ENCODE results near the gene A3GALT2.
"Not testable (repeated sequence)": the region's sequence is repeated elsewhere in the genome, so short reads cannot be mapped to it uniquely, and the experiment has no call there.

The A3GALT2 gene

DNA sequence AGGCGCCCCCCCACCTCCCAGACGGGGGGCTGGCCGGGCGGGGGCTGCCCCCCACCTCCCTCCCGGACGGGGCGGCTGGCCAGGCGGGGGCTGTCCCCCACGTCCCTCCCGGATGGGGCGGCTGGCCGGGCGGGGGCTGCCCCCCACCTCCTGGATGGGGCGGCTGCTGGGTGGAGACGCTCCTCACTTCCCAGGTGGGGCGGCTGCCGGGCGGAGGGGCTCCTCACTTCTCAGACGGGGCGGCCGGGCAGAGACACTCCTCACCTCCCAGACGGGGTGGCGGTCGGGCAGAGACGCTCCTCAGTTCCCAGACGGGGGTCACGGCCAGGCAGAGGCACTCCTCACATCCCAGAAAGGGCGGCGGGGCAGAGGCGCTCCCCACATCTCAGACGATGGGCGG is 11.5 kb downstream of the A3GALT2 start:
- not testable (repeated sequence) for DNase-seq

DNA sequence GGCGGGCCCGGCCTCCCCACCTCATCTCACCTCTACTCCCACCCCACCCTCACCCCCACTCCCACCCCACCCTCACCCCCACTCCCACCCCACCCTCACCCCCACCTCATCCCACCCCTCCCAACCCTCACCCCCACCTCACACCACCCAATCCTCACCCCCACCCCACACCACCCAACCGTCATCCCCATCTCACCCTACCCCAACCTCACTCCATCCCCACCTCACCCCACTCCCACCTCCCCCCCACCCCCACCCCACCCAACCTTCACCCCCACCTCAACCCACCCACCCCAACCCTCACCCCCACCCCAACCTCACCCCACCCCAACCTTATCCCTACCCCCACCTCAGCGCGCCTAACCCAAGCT is 13.4 kb downstream of the A3GALT2 start:
- DNase-seq, result no peak

DNA sequence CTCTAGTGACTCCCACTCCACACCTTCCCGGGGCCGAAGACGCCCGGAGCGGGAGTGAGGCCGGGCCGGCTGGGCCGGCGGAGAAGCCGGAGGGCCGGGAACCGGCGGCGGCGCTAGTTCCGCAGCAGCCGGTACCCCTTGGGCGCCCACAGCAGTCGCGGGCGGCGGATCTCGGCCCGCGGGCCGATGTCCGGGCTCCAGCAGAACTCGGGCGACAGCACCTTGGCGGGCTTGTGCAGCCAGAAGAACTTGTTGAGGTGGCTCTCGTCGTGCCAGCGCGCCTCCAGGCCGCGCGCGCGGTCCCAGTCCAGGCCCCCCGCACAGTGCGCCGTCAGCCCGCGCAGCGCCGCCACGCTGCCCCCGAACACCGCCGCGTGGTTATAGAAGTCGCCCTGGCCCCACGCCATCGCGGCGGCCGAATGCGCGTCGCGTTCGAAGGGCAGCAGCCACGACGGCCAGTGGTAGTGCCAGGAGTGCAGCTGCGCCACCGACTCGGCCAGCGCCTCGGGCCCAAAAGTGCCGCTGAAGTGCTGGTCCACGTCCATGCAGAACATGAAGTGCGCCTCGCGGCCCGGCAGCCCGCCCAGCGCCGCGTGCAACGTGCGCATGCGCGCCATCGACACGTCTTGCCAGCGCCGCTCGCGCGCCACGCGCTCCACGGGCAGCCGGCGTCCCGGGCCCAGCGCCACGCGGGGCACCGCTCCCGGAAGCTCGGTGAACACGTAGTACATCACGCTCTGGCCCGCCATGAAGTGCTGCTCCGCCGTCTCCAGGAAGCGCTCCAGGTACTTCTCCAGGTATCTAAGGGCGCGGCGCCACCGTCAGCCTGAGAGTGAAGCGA is 14.0 kb downstream of the A3GALT2 start:
- no peak for DNase-seq

- no peak for DNase-seq
Observed at GRCh38 chr1:33305816-33306652, 14.9 kb downstream of the A3GALT2 start.

GRCh38 chr1:33305016-33305415 is 15.9 kb downstream of the A3GALT2 start:
- no peak for DNase-seq

- no peak for DNase-seq
Observed at GRCh38 chr1:33302325-33302724, 18.6 kb downstream of the A3GALT2 start.

DNA sequence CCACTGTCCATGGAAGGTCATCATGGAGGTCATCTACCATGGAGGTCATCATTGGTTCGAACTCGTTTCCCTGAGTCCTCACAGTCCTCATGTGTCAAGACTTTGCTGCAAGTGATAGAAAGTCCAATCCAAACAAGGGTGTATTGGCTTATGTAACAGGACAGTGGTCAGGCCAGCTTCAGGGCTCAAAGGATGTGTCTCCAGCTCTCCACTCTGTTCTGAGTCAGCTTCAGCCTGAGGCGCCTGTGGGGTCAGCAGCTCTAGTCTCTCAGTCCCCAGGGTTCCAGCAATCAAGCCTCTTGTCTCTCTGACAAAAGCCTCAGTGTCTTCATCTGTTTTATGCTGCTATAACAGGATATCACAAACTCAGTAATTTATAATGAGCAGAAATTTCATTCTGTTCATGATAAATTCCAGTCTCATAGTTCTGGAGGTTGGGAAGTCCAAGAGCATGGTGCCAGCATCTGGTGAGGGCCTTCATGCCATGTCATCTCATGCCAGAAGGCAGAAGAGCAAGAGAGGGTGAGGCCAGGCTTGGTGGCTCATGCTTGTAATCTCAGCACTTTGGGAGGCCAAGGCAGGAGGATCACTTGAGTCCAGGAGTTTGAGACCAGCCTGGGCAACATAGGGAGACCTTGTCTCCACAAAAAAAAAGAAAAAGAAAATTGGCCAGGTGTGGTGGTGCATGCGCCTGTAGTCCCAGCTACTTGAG is 19.5 kb downstream of the A3GALT2 start:
- no peak for DNase-seq

DNA sequence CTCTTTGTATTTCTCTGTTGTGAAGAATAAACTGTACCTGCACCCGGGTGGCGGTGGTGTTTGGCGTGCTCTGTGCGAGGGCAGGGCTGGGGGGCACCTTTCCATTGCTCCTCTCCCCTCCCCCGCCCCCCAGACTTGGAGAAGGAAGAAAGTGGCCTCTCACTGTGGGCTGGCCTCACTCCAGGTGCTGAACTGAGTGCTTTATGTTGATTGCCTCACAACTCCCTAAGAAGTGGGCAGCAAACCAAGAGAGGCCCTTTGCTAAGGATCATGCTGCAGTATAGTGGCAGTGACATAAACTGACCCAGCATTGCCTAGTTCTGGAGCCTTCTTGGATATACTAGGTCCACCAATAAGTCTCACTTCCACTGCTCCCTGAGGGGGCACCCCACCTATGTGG is 20.2 kb downstream of the A3GALT2 start:
- DNase-seq, result no peak

DNA sequence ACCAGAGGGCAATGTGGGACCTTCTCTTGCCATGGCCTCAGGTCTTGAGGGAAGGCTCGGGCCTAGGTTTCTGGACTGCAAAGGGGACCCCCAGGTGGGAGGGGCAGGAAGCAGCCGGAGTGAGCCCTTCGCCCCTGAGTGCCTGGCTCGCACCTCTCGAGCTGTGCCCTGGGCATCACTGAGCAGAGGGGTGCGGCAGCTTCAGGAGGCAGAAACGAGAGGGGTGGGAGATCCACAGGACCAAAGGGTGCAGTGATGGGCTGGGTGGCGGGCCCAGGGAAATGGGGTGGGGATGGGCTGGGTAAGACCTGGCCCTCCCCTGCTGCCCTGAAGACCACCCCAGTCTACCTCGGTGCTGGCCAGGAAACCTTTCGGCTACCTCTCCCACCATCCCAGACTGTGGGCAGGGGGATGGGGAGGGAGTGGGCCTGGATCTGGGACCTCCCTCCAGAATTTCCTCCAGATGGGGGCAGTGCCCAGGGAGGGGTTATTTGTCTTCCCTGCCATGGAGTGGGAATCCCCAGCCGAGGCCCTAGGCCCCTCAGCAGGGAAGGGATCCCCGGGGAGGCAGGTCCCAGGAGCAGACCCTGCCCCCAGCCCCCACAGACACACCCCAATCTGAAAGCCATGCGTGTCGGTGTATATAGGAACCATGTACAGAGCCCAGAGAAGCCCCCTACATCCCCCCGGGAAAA is 21.3 kb downstream of the A3GALT2 start:
- no peak for DNase-seq

- peak; percentile 36 to 52 for DNase-seq
Observed at GRCh38 chr1:33298623-33299277, 22.1 kb downstream of the A3GALT2 start.

DNA sequence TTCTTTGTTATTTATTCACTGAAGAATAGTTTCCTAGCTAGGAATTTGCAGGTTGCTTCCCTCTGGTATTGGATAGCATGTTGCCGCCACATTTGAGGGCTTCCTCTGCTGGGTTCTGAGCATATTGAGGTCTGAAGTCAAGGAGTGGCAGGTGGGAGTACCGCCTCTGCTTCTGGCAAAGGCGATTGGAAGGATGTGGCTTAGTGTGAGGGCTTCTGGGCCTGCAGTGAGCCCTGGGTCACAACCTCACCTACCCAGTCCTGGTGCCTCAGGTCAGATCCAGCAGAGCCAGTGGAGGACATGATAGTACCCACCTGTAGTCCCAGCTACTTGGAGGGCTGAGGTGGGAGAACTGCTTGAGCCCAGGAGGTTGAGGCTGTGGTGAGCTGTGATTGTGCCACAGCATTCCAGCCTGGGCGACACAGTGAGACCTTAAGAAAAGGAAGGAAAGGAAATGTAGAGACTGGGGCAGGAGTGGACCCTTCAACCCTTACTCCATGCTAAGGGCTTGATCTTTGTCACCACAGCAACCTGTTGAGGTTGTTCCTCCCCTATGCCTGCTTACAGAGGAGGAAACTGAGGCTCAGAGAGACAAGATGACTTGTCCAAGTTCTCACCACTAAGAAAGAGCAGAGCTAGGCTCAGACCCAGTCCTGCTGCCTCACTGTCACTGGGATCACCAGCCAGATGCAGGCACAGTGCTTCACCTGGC is 22.8 kb downstream of the A3GALT2 start:
- no peak for DNase-seq

DNA sequence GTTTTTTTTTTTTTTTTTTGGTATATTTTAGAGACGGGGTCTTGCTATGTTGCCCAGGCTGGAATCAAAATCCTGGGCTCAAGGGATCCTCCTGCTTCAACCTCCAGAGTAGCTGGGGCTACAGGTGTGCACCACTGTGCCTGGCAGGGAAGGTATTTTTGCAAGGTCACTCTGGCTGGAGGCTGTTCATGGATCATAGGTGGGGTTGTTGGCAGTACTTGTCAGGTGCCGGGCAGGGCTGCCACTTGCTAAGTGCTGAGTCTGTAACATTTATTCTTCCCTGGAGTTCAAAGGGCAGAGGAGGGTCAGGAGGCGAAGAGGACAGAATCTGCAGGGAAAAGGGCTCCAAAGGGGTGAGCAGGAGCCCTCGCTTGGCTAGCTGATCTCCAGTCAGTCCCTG is 24.1 kb downstream of the A3GALT2 start:
- no peak for DNase-seq

DNA sequence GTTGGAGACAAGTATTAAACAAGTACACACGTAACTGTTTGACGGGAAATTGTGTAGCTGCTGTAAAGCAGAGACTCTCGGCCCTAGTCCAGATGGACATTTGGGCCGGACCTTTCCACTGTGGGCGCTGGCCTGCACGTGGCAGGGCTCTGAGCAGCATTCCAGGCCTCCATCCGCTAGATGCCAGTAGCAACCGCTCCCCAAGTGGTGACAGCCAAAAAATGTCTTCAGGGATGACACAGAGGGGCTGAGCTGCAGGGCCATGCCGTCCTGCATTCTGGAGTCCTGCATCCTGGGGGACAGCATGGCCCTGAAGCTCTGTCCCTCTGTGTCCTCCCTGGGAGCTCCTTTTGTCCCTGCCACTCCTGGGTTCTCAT is 24.8 kb downstream of the A3GALT2 start:
- no peak for DNase-seq

DNA sequence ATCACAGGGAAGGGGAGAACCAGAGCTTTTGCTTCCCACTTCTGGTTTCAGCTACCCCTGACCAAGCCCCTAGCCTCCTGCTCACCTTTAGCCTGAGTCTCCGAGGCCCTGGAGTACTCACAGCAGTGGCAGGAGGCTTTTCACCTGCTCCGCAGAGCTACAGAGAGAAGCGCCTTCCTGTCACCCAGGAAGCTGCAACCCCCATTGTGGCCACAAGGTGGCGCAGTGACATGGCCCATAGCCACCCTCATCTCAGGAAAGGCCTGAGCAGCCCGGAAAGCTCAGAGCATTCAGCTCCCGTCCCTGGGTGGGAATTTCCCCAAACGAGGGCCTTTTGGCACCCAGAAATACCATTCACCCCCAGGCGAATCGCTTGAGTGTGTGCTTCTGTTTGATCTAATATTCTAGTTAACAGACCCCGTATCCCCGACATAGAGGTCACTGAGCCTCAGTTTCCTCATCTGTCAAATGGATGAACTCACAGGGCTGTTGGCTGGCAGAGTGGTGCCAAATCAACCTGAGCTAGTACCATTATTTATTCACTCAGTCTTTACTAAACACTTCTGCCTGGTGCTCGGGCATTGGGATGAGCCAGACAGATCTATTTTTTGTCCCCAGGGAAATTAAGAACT is 25.3 kb downstream of the A3GALT2 start:
- DNase-seq, result peak; percentile 65 to 78

DNA sequence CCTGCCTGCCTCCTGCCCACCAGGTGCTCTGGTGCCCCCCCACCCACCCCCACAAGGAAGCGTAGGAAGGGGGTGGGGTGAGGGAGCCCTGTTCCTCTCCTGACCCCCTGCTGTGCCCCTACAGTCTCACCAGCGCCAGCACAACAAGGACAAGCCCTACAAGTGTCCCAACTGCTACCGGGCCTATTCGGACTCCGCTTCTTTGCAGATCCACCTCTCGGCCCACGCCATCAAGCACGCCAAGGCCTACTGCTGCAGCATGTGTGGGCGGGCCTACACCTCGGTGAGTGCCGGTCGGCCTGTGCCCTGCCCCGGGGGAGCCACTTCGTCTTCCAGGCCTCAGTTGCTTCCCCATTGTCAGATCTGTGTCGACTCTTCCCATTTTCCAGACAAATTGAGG is 25.9 kb downstream of the A3GALT2 start:
- no peak for DNase-seq

GRCh38 chr1:33294071-33295010 is 26.6 kb downstream of the A3GALT2 start:
- DNase-seq, result no peak

DNA sequence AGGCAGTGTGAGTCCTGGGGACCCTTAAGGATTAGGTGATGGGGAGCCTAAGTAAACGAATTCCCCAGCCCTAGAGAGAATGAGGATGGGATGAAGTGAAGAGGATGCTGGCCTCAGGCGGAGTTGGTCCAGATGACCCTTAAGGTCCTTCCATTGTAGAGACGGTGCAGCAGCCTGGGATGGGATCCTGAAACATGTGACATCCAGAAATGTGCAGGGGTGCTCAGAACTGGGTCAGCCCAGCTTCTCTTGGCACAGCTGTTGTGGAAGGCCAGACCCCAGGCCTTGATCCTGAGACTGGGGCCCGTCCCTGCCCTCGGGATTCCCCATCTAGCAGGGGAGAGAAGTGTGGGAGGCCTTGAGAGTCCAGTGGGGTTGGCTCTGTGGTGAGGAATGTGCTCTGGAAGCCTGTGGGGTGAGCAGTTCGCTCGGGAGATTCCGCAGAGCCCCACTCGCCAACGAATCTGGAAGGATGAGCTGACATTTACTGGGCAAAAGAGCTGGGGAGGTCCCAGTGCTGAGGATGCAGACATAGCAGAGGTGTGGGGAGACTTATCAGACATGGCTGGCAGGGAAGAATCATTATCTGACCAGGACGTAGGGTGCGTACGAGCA is 28.1 kb downstream of the A3GALT2 start:
- no peak for DNase-seq

GRCh38 chr1:33290615-33291014 is 30.3 kb downstream of the A3GALT2 start:
- DNase-seq, result not testable (repeated sequence)

DNA sequence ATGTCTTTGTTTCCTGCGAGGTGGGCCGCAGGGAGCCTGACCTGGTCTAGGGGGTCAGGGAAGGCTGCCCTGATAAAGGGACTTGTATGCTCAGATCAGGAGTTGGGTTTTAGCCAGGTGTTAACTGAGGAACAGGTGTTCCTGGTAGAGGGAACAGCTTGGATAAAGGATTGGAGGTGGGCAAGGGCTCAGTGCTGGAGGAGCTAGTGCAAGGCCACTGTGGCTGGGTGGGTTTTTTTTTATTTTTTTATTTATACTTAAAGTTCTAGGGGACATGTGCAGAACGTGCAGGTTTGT is 31.1 kb downstream of the A3GALT2 start:
- no peak for DNase-seq

All from SHP77 (cell line).